ENCODE data around the gene PRCD.
"Not testable (repeated sequence)": the region's sequence is repeated elsewhere in the genome, so short reads cannot be mapped to it uniquely, and the experiment has no call there.

PRCD gene

GRCh38 chr17:76506408-76507345 lies 33.2 kb upstream of the PRCD start:
- peak; percentile 84 to 89 for ATAC-seq

DNA sequence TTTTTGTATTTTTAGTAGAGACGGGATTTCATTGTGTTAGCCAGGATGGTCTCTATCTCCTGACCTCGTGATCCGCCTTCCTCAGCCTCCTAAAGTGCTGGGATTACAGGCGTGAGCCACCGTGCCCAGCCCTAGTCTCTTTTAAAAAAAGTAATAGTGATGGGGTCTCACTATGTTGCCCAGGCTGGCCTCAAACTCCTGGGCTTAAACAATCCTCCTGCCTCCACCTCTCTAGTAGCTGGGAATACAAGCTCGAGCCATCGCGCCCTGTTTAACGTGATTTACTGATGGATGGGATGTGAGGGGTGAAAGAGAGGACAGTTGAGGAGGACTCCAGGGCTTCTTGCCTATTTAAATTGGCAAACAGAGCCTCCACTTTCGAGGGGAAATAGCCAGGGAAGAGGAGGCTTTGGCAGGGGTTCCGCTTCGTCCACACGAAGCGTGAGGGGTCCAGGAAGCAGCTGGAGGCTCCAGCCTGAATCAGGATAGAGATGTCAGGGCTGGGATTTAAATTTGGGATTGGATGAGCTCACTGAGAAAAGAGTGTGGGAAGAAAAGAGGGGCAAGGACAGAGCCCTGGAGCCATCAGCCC lies 31.3 kb upstream of the PRCD start:
- ATAC-seq = not testable (repeated sequence)

GRCh38 chr17:76510831-76511244 lies 29.0 kb upstream of the PRCD start:
- ATAC-seq = no peak

- no peak for ATAC-seq
These were observed 28.0 kb upstream of the PRCD start for GRCh38 chr17:76511668-76512365.

GRCh38 chr17:76512366-76513305 lies 27.2 kb upstream of the PRCD start:
- no peak for ATAC-seq

GRCh38 chr17:76513306-76513692 lies 26.5 kb upstream of the PRCD start:
- no peak for ATAC-seq

DNA sequence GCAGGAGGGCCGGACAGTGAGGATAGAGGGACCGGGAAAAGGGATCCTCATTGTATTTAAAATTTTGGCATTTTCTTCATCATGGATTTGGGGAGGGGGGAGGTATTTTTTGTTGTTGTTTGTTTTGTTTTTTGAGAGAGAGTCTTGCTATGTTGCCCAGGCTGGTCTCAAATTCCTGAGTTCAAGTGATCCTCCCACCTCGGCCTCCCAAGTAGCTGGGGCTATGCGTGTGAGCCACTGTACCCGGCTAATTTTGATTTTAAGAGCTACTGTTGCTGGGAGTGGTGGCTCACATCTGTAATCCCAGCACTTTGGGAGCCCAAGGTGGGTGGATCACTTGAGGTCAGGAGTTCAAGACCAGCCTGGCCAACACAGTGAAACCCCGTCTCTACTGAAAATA lies 25.5 kb upstream of the PRCD start:
- not testable (repeated sequence) for ATAC-seq

DNA sequence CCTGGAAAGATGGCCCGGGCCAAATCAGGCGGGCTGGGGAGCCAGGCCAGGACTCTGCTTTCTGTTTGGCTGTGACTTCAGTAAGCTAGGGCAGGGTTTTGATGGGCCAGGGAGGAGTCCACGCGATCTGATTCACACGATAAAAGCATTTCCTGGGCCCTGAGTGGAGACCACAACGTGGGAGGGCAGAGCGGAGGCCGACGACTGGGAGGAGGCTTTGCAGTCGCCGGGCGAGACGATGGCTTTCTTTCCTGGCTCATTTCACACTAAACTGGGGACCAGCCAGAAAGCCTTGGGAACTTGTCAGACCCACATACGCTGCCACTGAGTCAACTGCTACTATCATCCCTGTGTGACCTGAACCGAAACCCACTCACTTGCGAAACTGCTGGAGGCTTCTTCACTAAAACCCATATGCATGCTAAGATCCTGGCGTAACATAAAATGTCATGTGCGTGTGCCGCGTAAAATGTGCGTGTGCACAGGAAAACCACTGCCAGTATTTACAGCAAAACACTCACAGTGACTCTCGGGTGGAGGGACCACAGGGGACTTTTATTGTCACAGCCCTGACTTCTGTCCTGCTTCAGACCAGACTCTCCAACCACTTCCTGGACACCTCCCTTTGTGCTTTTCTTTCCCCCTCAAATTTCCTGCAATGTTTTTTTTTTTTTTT lies 24.4 kb upstream of the PRCD start:
- ATAC-seq = peak; percentile 92 to 93

GRCh38 chr17:76517638-76518038 lies 22.2 kb upstream of the PRCD start:
- no peak for ATAC-seq

- no peak for ATAC-seq
These were observed 20.5 kb upstream of the PRCD start for GRCh38 chr17:76519048-76519966.

DNA sequence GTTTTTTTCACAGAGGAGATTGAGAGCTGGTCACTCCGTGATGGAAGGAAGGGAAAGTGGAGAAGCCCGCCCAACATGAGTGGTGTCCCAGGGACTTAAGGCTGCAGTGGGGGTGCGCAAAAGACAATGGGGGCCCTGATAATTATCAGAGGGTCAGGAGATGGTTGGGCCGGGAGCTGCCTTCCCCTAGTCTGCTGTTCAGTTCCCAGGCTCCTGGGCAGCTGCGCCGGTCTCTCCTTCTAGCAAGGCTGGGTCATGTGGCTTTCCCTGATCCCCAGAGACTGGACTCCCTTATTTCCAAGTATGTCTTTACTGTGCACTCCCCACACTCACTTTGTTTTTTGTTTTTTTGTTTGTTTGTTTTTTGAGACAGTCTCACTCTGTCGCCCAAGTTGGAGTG lies 18.6 kb upstream of the PRCD start:
- no peak for ATAC-seq

- ATAC-seq = not testable (repeated sequence)
These were observed 18.2 kb upstream of the PRCD start for GRCh38 chr17:76521683-76522082.

DNA sequence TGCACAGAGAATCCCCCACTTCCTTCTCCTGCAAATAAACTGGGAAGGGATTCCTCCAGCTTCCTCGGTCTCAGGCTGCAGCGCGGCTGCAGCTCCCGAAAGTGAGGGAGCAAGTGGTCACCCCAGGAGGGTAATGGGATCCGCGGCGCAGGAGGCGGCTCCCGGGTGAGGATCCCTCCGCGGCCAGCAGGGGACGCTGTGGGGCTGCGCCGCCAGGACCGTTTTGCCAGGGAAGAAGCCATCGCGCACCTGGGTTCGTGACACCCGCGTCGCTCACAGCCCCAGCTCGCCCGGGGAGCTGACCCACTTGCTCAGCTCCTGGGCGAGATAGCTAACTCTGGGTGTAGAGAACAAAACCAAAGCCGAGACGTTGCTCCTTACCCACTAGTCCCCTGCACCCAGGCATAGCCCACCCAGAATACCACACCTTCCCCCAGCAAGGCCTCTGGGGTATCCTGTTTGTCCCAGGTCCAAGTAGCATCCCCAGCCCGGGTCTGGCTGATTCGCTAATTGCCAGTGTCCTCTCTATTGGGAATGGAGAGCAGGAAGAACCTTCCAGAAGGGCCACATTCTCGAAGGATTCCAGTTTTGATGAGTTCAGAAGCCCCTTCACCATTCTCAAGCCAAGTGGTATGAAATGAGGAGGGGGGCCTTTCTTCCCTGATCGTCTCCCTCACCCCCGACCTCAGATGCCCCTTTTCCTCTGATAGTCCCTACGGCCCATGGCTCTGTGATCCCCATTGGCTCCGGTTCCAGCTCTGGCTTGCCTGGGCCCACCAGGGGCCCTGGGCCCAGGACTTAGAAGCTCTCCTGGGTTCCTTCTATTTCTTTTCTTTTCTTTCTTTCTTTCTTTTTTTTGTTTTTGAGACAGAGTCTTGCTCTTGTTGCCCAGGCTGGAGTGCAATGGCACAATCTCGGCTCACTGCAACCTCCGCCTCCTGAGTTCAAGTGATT lies 16.5 kb upstream of the PRCD start:
- peak; percentile 80 to 86 for ATAC-seq

DNA sequence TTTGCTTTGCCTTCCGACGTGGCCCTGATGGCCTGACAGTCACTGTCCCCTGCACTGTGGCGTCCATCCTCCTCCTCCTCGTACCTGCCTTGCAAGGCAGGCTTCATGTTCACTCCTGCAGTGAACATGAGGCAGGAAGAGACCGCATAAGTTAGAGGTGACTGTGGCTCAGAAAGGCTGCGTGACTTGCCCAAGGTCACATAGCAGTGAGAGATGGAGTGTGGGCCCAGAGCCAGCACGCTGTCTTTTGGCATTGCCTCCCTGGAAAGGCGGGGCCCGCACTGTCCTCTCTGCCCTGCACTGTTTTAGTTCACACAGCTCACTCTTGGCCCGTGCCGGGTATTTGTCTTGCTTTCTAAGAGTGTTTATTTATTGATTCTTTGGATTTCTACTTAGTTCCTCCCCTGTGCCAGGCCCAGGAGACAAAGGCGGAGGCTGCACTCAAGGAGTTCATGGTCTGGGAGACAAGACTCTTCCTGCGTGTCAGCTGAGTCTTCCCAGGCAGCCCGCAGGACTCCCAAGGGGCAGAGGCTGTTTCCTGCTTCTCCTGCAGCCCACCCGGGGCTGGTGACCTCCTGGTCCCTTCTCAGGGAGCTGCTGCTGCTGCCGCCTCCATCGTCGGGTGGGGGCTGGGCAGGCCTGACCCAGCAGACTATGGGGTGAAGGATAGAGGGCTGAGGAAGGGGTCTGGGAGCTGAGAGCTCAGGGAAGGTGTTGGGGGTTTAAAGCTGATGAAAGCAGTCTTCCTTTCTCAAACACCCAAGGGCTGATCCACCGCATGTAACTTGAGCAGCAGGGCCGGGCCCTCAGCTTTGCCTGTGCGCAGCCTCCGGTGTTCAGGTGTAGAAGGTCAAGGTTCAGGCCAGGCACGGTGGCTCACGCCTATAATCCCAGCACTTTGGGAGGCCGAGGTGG lies 15.0 kb upstream of the PRCD start:
- ATAC-seq = no peak

- not testable (repeated sequence) for ATAC-seq
These were observed 14.4 kb upstream of the PRCD start for GRCh38 chr17:76525513-76525833.

DNA sequence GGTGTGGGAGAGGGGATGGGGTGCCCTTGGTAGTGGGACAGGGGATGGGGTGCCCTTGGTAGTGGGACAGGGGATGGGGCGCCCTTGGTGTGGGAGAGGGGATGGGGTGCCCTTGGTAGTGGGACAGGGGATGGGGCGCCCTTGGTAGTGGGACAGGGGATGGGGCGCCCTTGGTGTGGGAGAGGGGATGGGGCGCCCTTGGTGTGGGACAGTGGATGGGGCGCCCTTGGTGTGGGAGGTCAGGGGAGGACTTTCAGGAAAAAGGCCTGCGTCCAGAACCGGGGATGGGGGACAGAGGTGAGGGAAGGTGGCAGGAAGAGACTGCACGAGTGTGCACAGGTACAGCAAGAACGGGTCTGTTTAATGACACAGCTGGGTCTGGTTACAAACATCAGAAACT lies 12.8 kb upstream of the PRCD start:
- ATAC-seq = not testable (repeated sequence)

GRCh38 chr17:76527430-76528111 lies 12.3 kb upstream of the PRCD start:
- ATAC-seq = peak; percentile 40 to 52

DNA sequence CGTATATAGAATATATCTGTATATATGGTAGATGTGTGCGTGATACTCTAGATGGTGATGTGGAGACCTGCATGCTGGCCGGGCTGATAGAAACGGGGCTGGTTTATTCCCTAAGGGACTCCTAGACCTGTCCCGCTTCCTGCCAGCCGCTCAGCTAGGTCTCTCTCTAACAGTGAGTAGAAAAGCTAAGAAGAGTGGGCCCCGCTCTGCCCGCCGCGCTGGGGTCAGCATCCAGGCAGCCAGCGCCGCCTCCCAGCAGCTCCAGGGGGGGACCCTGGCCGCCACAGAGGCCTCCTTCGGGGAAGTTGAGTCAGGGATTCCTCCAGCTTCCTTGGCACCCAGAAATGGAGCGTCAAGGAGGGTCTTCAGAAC lies 11.7 kb upstream of the PRCD start:
- ATAC-seq = peak in 1 of 2 donors; percentile 15
